ELF-1 (cell line): ENCODE measurements around the gene EMILIN3.

Experiments used
- DNase-seq: peaks from one replicate; pipeline ENCODE4 v3.0.0-alpha.2; 2016; ENCODE audit warnings: low read depth, low spot score

Gene EMILIN3

DNA sequence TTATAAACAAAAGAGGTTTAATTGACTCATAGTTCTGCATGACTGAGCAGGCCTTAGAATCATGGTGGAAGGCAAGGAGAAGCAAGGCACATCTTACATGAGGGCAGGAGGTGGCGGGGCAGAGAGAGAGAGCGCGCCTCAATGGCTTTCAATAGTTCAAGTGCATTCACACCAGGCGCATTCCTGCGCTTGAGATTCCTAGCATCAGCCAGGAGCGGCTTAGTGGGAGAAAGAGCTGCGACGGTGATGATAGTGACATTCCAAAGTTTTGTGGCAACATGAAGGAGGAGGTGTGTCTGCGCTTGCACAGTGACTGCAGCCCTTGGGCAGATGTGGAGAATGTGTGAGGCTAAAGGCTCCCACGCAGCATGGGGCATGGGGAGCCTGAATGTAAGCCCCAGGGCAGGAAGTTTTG is 25.0 kb upstream of the EMILIN3 start:
- DNase-seq = peak; percentile 96

DNA sequence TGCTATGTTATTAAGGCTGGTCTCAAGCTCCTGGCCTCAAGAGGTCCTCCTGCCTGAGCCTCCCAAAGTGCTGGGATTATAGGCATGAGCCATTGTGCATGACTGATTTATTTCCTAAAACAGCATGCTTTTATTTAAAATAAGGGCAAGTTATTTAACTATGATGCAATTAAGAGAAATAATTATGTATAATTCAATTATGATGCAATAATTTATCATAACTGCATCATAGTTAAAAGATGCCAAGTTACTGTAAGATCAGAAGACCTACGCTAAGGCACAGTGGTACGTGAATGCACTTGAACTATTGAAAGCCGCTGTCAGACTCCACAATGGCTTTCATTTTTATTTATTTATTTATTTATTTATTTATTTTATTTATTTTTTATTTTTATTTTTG is 24.3 kb upstream of the EMILIN3 start:
- no peak for DNase-seq

DNA sequence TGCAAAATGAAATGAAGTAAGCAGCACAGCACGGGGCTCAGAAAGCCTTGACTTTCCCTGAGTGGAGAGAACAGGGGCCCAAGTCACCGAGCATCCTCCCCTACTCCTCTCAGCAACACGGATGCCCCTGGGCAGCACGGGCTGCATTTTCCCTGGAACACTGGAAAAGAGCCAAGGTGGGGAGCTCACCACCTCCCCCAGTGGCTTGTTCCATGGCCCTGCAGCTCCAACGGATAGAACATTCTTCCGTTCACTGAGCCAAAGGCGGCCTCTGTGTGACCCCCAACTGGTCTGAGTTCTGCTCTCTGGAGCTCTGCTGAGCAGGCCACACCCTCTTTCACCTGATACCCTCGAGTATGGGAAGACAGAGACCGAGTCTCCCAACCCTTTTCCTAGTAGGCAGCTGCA is 20.8 kb upstream of the EMILIN3 start:
- DNase-seq = peak; percentile 64

DNA sequence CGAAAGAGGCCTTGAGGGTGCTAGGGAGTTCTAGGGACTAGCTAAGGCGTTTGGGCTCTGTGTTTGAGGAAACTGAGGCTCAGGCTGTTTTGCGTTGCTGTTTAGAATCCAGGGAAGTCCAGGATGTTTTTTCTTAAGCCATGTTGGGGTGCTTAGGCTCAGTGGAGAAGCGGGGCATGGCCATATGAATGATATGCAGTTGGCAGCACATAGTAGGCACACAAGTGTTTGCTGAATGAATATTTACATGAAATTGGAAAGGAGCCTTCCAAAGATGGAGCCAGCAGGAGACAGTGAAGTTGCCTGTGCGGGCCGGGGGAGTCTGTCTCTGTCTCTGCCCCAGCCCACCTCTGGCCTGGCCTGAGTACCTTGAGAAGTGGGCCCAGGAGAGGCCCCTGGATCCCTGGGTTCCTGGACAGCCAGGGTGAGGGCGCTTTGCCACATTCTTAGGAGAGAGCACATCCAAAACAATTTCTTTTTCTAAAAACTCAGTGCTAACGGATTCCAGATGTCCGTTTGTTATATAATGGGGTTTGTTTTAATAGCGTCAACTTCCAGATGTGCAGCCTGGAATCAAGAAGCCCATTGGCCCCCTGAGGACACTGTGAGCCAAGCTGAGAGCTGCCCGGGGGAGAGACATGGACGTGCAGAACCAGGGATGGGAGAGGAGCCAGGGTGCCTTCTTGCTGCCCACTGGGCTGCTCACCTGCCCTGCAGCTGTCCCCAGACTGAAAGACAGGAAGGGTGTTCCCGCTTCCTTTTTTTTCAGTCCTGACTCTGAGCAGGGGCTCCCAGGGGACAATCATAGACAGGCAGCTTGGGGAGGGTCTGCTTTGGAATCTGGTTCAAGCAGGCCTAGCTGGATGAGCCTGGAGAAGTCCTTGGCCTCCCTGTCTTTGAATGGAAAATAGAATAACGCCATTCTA is 20.1 kb upstream of the EMILIN3 start:
- DNase-seq = no peak

DNA sequence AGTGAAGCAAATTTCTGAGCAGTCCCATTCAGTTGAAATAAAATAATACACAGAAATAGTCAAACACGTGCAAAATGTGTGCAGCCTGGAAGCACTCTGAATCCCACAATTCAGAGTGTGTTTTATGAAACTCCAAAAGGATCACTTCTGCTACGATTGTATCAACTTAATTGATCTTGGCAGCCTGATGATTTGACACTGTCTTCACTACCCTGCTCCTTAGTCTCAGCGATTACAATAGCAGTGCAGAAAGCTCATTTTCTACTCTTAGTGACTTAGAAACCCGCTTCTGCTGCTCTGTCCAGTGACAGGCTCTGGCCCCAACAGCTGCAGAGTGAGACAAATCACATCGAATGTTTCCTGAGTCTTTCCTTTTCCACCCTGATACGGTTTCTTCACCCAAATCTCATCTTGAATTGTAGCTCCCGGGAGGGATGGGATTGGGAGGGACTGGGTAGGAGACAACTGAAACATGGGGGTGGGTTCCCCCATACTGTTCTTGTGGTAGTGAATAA is 16.2 kb upstream of the EMILIN3 start:
- no peak for DNase-seq

DNA sequence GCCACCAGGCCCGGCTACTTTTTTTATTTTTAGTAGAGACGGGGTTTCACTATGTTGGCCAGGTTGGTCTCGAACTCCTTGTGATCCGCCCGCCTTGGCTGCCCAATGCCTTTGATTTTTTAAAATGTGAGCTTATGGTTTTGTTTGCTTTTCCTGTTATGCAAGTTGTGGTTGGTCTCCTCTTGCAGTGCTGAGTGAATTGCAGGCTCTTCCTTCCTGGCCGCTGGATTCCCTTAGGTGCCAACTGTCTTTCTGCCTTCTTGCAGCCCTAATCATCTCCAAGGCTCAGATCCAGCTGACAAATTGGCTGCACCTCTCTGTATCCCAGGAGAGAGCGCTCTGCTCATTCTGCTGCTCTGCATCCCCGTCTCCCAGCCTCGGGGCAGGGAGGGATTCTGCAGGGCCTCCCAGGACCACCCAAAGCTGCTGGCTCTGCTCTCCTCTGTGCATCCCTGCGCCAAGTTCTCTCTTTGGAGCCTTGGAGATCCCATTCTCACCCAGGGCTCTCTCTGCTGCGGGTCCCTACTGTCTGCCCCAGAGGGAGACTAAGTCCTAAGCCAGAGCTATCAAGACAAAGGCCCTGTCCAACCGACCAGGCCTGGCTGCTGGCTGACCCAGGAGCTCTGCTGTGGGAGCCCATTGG is 14.1 kb upstream of the EMILIN3 start:
- peak; percentile 54 for DNase-seq

DNA sequence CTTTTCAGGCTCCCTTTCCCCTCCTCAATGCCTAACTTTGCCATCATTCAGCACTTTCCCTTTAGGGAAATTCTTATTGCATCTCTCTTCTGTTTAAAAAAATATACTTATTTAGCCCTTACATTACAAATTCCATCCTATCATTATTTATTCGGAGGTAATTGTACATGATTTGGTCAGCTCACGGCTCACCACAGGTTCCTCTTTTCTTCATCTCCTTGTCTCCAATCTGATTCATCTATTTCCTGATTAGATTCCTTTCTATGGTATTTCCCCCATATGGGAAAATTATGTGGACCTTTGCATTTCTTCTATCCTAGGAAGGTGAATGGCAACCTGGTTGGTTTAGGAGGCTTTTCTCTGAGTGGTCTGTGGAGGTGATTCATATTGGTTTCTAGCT is 12.9 kb upstream of the EMILIN3 start:
- DNase-seq = no peak

DNA sequence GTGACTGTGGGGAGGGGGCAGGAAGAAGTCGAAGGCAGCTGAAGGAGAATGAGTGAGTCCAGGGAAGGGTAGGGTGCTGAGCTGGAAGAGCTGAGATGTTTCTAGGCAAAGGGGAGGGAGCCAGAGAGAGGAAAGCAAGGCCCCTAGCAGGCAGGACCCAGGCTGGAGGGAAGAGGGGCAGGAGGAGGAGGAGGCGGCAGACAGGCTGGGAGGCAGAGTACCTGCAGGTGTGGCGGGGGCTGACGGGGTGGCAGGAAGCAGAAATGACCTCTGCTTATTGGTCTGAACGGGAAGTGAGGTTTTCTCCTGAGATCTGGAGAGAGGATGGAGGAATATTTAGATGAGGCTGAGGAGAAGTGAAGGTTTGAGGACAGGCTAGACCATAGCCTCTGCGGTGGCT is 10.7 kb upstream of the EMILIN3 start:
- DNase-seq = no peak

DNA sequence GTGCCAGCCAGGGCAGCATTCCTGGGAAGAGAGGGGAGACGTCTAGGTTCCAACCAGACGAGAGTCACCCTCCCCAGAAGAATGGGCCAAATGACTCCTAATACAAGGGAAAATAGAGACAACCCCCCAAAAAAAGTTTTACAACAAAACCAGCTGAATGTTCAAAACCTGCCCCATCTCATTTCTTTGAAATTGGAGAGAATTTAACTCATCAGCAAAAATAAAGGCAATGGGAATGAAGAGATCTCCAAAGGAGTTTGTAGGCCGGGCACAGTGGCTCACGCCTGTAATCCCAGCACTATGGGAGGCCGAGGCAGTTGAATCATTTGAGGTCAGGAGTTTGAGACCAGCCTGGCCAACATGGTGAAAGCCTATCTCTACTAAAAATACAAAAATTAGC is 9.7 kb upstream of the EMILIN3 start:
- DNase-seq = no peak

DNA sequence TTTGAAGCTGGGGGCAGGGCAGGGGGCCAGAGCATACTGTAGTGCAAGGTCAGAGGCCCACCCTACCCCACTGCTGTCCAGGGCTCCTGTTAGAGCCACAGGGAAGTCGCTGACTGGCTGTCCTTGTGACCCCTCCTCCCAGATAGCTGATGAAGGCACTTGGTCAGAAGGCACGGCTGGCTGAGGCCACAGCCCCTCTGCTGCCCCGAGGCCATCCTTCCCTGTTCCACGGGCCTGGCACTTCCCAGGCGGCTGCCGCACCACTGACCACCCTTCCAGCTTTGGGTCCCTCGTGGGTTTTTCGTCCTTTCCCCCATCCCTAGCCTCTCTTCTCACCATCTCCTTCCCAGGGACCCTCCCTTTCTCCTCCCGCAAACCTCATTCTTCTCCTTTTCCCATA is 9.2 kb upstream of the EMILIN3 start:
- no peak for DNase-seq

DNA sequence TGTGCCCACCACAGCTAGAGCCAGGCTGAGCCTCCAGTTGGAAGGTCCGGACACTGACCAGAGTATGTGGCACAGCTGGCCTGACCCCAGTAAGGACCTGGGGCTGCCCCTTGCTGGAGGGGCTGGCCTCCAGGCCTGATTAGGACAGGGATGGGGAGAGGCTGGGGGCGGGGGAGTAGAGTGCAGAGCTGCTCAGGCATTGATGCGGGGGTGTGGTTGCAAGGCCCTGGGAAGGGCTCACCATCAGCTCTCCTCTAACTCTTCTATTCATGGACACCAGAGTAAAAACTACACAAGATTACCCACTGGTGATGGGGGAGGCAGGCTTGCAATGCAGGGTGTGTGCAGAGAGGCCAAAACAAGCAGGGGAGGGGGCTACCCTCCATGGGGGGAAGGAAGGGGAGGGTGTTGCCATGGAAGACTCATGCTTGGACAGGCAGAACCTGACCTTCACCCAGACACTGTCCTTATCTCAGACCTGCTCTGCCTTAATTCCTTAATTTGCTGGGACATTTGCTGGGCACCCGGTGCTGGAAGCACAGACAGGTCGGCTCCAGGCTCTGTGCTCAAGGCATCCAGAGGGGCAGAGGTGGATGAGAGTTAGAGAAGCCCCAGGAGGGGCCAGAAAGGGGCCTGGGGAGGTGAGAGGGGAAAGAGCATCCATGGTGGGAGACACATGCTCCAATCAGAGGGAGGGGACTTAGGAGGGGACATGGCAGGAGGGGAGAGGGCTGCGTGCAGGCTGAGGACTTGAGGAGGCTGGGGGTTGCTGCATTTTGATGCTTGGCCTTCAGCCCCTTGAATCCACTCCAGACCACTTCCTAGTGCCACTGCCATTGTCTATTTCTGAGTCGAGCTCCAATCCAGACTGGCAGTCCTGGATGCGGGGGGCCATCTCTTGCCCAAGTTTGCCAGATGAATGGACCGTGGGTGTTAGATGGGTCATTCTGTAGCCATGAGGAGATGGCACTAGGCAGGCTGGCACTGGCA is 7.6 kb upstream of the EMILIN3 start:
- DNase-seq = no peak

DNA sequence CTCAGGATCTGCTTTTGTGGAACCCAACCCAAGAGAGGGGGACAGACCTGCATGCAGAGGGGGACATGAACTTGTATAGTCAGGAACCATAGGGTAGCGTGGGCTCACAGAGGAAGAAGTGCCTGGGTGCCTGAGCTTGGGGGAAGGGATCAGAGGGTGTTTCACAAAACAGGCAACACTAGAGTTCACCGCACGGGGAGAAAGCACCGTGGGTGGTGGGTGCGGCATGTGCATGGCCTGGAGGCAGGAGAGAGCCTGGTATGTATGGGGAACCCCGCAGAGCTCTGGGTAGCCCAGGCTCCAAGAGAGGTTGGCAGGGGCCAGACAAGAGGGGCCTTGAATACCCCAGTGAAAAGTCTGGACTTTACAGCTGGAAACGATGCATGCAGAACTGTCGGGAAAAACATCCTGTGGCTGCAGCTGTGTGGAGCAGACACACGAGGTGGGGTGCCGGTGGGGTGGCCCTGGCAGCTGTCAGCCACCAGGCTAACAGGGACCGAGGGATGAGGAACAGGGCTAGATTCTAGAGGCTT is 6.7 kb upstream of the EMILIN3 start:
- DNase-seq = no peak

DNA sequence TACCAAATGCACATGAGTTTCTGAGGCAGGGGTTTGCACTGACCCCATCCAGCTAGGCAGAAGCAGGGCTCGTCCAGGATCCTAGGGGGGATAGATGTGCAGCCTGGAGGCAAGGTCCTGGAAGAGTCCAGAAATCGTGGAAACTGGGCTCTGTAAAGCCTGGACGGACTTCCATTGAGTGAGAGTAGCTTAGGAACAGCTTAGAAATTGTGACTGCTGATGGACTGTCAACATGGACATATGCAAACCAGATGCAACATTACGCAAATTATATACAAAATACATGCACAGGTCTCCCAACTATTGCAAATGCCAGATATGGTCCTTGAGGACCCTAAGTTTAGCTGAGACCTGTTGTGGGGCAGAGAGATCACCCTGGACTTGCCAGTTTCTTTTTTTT is 4.8 kb upstream of the EMILIN3 start:
- DNase-seq = no peak

DNA sequence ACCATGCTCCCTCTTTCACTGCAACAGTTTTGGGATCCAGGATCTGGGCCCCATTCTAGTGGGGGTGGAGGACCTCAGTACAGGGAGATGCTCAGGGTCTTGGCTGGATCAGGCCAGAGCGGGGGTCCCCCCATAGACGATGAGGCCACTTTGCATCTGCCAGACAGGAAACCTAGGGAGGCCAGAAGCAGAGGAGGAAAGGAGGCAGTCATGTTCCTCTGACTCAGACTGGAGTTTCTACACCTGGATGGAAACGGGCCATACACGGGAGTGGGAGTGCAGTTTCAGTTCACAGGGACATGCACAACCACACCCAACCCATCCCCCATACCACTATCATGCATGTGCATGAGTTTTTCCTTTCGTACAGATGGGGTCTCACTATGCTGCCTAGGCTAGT is 3.6 kb upstream of the EMILIN3 start:
- DNase-seq = no peak

DNA sequence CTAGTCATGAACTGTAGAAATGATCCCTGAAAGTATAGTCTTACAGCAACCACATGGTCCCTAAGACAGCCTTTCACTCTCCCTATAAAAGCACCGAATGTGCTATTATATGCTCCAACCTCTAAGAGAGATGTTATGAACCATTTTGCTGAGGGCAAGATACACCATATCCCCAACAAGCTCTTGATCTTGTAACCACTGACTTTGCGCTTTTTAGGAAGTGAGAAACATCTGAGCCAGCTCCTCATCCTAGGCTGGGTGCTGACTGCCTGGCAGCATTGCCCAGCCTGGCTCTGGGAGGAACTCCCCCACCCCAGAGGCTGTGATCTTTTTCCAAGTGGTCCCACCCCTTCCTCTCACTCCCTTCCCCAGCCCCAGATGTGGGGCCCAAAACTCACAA is 3.1 kb upstream of the EMILIN3 start:
- DNase-seq = no peak

DNA sequence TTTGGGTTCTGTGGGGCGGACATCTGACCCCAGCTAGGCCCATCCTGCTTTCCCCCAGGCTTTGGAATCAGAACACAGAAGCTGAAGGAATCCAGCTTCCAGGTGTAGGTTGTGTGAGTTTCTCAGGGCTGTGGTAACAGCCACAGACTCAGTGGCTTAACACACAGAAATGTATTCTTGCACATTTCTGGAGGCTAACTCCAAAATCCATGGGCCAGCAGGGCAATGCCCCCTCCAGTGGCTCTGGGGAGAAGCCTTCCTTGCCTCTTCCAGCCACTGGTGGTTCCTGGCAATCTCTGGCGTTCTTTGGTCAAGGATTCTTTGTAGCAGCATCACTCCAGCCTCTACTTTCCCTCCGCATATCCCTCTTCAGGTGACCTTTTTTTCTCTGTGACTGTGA is 1.3 kb upstream of the EMILIN3 start:
- no peak for DNase-seq

DNA sequence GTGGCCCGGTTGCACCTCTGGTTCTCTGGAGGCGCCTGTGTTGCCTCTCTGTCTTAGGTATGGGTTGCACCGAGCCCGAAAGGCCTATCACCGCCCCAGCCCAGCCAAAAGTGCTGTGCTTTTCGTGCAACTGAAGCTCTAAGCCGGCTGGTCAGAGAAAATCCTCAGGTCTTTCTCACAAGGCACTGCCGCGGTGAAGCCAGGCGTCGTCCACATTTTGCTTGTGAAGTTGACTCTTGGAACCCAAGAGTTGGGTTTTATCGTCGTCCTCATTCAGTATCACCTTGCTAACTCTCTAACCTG is 726 bp upstream of the EMILIN3 start:
- DNase-seq = peak; percentile 36

DNA sequence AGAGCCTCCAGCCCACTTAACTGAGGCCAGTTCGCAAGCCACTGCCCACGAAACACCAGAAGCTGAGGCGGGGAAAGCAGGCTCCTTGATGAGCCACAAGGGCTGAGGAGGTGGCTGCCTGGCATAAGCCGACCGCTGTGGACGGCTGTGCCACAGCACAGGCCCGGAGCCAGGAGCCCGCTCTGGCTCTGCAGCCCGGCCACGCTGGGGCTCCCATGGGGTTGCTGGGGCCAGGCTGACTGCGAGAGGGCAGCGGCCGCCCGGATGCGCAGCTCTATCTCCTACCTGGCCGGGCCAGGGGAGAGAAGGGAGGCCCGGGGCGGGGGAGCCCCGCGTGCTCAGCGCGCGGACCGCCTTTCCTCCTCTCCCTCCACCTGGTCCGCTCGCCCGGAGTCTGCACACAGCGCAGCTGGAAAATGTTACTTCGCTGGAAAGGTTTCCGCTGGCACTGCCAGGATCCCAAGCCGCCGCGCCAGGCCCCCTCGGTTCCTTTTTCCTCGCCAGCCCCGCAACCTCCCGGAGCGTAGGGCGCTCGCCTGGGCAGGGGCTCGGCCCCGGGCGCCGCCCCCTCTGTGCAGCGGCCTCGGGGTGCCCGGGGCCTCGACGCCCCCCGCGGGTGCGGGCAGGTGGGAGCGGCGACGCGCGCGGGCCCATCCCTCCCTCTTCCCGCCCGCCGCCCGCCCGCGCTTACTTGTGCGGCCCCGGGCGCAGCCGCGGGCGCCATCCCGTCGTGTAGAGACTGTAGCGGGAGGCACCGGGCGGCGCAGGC is 657 bp downstream of the EMILIN3 start:
- DNase-seq = no peak

DNA sequence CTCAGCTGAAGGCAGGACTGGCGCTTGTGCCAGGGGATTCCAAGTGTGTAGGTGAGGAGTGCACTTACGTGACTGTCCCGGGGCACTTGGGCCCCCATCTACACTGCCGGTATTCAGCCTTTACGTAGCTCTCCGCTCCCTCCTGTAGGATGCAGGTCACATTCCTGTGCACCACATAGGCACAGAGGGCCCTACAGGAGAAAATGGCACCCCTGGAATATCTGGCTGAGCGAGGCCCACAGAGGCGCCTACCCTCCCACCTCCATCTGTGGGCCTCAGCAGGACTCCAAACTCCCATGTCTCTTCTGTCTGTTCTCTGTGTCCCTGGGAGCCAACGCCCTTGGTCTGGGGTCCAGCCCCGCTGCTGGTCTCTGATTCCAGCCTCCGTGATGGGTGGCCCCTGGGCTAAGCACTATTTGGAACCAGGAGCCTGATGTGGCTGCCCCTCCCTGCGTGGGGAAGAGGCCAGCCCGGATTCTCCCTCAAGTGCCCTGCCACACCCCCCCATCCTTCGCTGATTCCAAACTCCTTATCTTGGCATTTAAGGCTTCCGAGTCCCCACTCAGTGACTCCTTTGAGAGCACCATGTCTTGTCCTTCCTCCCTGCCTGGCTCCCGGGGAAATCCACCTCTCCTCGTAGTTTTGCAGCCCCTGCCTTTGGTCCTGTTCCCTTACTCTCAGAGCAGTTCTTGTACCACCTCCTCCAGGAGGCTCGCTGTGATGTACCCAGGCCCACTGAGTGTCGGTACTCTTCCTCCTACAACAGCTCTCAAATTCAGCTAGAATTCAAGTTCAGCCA is 1.5 kb downstream of the EMILIN3 start:
- no peak for DNase-seq

DNA sequence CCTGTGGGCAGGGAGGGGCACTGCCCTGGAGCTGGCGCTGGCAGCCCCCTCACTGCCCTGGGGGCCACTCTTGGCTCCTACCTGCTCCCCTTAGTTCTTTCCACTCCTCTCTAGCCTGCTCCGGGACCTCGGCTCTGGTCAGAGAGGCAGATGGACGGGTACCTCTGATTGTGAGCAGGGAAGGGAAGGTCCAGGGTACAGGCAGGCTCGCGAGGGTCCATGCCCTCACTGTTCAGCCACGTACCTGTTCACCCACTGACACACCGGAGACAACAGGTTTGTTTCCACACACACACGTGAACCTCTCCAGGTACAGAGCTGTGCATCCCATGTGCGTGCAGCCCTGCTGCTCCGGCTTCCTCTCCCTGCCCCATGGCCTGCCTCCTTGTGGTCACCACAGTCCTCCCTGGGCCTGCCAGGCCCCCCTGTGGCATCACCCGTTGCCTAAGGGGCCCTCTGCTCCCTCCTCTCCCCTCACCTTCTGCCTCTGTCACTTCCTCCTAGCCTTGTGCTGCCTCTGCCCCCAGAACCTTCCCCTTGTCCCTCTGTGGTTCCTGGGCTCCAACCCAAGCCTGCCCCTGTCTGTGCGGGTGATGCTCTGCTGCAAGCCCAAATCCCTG is 2.3 kb downstream of the EMILIN3 start:
- DNase-seq = no peak
